Progenitor cell of endocrine pancreas (in vitro differentiated cells): Measurements from ENCODE around the gene ARSK. TPM values are rescaled to one million over a fixed set of nuclear protein-coding genes. Genes with fewer than 3 reads are reported as not detected.

Experiments
- DNase-seq: peaks from one replicate; pipeline ENCODE4 v3.0.0; 2021; ENCODE audit warnings: low spot score; ENCODE audit not compliant: unreplicated experiment
- H3K27ac Mint-ChIP-seq: 2 replicates; pipeline ENCODE4 v1.8.0; 2021; ENCODE audit warnings: mild to moderate bottlenecking, moderate library complexity, mixed read lengths
- H3K27me3 Mint-ChIP-seq: 2 replicates; pipeline ENCODE4 v1.8.0; 2021; ENCODE audit warnings: mixed read lengths
- H3K36me3 Mint-ChIP-seq: 2 replicates; pipeline ENCODE4 v1.8.0; 2022; ENCODE audit warnings: mixed read lengths; ENCODE audit not compliant: insufficient read depth
- H3K4me1 Mint-ChIP-seq: 2 replicates; pipeline ENCODE4 v1.8.0; 2021; ENCODE audit warnings: low read depth, mixed read lengths
- H3K4me3 Mint-ChIP-seq: 2 replicates; pipeline ENCODE4 v1.8.0; 2021; ENCODE audit warnings: low read depth, mild to moderate bottlenecking, moderate library complexity, mixed read lengths
- H3K9me3 Mint-ChIP-seq: 2 replicates; pipeline ENCODE4 v1.8.0; 2021; ENCODE audit warnings: low read depth, mixed read lengths
- total RNA-seq: library from RNA; stranded (reverse); gene quantifications from 2 replicates; pipeline ENCODE4 v1.2.1, GENCODE V29; 2021
- TF ChIP-seq, protein P1 (sequence below): fragments of 200-600 bp; sonication (generic); IDR thresholded peaks from one replicate; pipeline ENCODE4 v1.5.0; 2021; ENCODE audit warnings: antibody characterized with exemption, mild to moderate bottlenecking; ENCODE audit not compliant: unreplicated experiment

The ARSK gene
- total RNA-seq, 1 donor from 2014 or later: 11.2 TPM

GRCh38 chr5:95610546-95610945 lies 55.6 kb downstream of the ARSK start:
- Mint-ChIP-seq H3K9me3 (peaks cover 9% of the 10 kb centered on the region), H3K27ac (no peak overlapping the region), H3K36me3 (peaks cover 2% of the 10 kb centered on the region), H3K4me3 (no peak overlapping the region), H3K4me1 (no peaks in the 10 kb centered on the region), H3K27me3 (no peaks in the 10 kb centered on the region)
- TF ChIP-seq, protein P1, sequence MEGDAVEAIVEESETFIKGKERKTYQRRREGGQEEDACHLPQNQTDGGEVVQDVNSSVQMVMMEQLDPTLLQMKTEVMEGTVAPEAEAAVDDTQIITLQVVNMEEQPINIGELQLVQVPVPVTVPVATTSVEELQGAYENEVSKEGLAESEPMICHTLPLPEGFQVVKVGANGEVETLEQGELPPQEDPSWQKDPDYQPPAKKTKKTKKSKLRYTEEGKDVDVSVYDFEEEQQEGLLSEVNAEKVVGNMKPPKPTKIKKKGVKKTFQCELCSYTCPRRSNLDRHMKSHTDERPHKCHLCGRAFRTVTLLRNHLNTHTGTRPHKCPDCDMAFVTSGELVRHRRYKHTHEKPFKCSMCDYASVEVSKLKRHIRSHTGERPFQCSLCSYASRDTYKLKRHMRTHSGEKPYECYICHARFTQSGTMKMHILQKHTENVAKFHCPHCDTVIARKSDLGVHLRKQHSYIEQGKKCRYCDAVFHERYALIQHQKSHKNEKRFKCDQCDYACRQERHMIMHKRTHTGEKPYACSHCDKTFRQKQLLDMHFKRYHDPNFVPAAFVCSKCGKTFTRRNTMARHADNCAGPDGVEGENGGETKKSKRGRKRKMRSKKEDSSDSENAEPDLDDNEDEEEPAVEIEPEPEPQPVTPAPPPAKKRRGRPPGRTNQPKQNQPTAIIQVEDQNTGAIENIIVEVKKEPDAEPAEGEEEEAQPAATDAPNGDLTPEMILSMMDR: no peak
- DNase-seq: no peak

DNA sequence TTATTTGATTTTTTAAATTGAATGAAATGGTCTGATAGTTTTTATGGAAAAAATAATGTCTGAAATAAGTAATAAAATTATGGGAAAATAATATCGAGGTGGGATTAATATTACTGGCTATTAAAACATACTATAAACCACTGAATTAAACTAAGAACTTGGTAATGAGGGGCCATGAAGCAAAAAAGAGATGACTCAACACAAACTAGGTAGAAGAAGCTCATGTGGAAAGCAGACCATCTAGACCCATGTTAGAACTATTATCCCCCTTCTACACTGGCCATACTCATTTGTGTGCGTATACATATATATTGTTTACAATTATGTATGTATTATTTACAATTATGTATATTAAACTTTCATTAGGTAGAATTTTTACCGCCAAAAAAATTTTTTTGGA lies 56.5 kb downstream of the ARSK start:
- no peak for DNase-seq
- TF ChIP-seq, protein P1: no peak
- Mint-ChIP-seq H3K36me3 (peaks cover 1% of the 10 kb centered on the region), H3K27me3 (no peaks in the 10 kb centered on the region), H3K27ac (no peak overlapping the region), H3K4me3 (no peak overlapping the region), H3K4me1 (no peaks in the 10 kb centered on the region), H3K9me3 (peaks cover 9% of the 10 kb centered on the region)

DNA sequence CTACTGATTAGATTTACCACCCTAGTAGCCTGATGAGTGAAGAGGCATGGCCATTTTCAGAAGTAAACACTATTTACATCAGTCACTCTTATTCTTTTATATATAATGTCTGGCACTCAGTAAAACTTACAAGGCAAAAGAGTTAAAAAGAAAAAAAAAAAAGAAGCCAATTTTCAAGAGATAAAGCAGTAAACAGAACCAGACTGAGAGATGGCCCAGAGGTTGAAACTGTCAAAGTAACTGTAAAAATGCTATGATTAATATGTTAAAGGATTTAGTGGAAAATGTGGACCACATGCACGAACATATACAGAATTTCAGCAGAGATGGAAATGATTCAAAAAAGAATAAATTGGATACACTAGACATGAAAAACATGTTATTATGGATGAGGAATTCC lies 58.6 kb downstream of the ARSK start:
- peaks cover 9% of the 10 kb centered on the region for H3K9me3 Mint-ChIP-seq
- H3K36me3 Mint-ChIP-seq: peaks cover 1% of the 10 kb centered on the region
- no peak for DNase-seq
- peaks cover 13% of the 10 kb centered on the region for H3K27me3 Mint-ChIP-seq
- H3K27ac Mint-ChIP-seq: no peak overlapping the region
- no peak overlapping the region for H3K4me3 Mint-ChIP-seq
- TF ChIP-seq, protein P1: no peak
- H3K4me1 Mint-ChIP-seq: no peaks in the 10 kb centered on the region

DNA sequence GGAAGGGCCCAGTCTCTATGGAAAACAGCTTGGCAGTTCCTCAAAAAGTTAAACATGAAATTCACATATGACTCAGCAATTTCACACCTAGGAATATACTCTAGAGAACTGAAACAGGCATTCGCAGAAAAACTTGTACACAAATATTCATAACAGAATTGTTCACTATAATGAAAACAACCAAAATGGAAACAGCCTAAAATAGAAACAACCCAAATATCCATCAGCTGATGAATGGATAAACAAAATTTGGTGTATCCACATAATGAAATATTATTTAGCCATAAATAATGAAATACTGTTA lies 60.2 kb downstream of the ARSK start:
- TF ChIP-seq, protein P1: no peak
- DNase-seq: no peak

DNA sequence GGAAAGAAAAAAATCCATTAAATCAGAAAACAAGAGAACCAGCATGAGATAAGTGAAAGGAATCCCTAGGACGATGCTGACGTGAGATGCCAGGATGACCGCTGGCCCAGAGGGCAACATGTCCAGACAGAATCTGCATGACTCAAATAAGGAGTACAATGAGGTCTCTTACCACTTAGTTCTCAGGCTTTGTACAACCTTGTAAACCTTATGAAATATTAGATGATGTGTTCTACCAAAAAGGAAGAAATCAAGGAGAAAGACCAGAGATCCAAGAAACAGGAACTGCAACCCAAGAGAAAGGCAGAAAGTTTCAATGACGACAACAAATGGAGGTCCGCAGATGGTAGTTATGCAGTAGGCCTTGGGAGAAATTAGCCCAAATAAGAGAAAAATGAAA lies 62.2 kb downstream of the ARSK start:
- H3K27me3 Mint-ChIP-seq: peaks cover 38% of the 10 kb centered on the region
- peaks cover 6% of the 10 kb centered on the region for H3K4me1 Mint-ChIP-seq
- no peak overlapping the region for H3K27ac Mint-ChIP-seq

More for the DNA sequence above, 60.2 kb downstream of the ARSK start:
- Mint-ChIP-seq H3K36me3 (peaks cover 1% of the 10 kb centered on the region), H3K27ac (no peak overlapping the region), H3K9me3 (peaks cover 9% of the 10 kb centered on the region), H3K4me3 (no peak overlapping the region), H3K27me3 (peaks cover 29% of the 10 kb centered on the region), H3K4me1 (peaks cover 6% of the 10 kb centered on the region)

More for the DNA sequence above, 62.2 kb downstream of the ARSK start:
- Mint-ChIP-seq H3K36me3 (peaks cover 1% of the 10 kb centered on the region), H3K9me3 (peaks cover 9% of the 10 kb centered on the region), H3K4me3 (no peak overlapping the region)
- DNase-seq: no peak
- TF ChIP-seq, protein P1: no peak
